ENCODE data around the gene C4orf50.

C4orf50 gene

DNA sequence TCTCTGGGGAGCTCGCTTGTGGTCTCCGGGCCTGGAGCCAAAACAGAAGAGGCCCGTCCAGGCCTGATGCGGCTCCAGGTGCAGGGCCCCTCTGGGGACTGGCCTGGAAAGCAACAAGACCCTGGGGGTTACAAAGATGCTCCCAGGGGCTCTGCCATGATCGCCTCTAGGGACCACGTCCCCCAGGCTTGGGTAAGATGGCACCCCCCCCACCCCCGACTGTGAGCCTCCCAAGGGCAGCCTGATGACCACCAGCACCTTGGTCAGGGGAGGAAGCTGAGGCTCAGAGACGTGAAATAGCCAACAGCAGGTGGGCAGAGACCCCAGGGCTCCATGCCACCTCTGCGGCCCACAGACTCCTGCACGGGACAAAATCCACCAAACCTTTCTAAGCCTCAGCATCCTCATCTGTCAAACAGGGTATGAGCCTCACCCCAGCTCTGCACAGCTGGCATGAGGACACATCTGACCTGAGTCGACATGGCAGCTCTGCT lies 25.4 kb downstream of the C4orf50 start:
- DNase-seq (ENCODE audit: low read depth, low spot score), result no peak

GRCh38 chr4:5992171-5992827 lies 25.9 kb downstream of the C4orf50 start:
- DNase-seq (ENCODE audit: low read depth, low spot score), result no peak

GRCh38 chr4:5991405-5991804 lies 26.8 kb downstream of the C4orf50 start:
- no peak for DNase-seq (ENCODE audit: low read depth, low spot score)

GRCh38 chr4:5990446-5991160 lies 27.6 kb downstream of the C4orf50 start:
- no peak for DNase-seq (ENCODE audit: low read depth, low spot score)

DNA sequence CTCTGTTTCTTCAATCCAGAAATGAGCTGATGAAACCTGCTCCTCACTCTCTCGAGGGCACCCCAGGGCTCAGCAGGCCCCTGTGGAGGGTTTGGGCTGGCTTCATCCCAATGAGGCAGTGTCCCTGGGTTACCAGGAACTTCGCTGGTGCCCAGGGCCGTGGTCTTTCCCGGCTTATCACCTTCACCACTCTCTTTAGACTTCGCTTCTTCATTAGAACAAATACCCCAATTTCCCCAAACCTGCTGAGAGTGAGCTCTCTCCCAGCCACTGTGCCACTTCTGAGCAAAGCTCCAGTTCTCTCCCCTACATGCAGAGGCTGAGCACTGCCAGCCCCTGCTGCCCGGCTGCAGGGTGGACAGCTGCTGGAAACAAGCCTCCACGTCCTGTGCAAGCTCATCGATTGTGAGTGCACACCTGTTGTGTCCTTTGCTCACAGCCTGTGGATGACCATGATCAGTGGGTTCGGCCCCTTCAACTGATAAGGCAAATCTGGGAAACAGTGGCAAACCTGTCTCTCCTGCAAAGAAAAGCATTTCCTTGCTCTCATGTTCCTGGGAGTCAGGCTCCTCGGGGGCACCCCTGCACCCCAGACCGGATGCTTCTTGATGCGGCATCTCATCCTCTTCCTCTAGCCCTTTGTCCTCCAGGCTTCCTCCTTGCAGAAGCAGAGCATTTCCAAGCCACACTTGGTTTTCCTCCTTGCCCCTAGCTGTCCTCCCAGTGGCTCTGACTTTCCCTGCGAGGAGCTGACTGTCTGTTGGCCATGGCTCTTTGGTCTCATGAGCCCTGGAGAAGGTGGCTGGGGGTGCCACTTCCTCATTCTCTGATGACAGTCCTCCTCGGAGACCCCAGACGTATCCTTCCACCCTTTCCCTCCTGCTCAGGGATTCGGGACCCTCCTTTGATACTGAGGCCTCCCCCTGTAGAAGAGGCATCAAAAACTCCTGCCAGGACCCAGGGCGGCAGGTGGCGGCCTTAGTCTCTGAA lies 28.7 kb downstream of the C4orf50 start:
- DNase-seq (ENCODE audit: low read depth, low spot score), result no peak

GRCh38 chr4:5988086-5988845 lies 30.0 kb downstream of the C4orf50 start:
- no peak for DNase-seq (ENCODE audit: low read depth, low spot score)

GRCh38 chr4:5984843-5985242 lies 33.4 kb downstream of the C4orf50 start:
- no peak for DNase-seq (ENCODE audit: low read depth, low spot score)

DNA sequence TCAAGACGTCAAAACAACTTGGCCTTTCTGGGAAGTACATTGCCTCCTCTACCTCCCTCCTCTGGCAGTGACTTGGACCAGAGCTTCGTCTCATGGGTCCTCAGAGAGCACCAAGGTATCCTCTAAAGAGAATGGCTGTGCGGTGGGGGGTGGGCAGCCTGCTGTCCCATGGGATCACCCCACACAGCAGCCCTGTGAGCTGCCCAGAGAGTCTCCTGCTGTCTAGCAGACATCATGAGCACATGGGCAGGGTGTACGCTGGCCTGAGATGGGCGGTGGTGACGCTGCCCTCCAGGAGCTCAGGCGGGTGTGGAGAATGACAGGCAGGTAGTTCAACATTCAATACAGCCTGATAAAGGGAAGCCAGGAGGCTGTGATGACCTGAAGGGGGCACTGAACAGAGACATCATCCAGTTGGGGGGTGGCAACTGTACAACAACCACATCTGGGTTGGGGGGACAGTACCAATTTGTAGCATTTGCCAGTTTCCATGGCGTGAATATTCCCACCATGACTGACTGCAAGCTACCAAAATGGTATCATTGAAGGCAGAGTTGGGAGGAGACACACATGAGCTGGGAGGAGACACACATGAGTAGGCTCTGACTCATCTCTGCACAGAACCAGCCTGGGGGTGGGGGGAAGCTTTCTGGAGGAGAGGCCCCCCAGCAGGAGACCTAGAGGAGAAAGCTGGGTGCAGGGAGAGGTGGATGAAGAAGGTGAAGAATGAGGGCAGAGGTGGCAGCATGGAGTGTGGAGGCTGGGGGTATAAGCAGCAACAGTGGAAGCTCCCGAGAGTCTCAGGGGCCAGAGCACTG lies 35.9 kb downstream of the C4orf50 start:
- DNase-seq (ENCODE audit: low read depth, low spot score), result no peak

GRCh38 chr4:5980436-5981155 lies 37.6 kb downstream of the C4orf50 start:
- DNase-seq (ENCODE audit: low read depth, low spot score), result no peak

GRCh38 chr4:5979981-5980380 lies 38.2 kb downstream of the C4orf50 start:
- DNase-seq (ENCODE audit: low read depth, low spot score), result no peak

- no peak for DNase-seq (ENCODE audit: low read depth, low spot score)
Measured at GRCh38 chr4:5976921-5977320, 41.3 kb downstream of the C4orf50 start.

DNA sequence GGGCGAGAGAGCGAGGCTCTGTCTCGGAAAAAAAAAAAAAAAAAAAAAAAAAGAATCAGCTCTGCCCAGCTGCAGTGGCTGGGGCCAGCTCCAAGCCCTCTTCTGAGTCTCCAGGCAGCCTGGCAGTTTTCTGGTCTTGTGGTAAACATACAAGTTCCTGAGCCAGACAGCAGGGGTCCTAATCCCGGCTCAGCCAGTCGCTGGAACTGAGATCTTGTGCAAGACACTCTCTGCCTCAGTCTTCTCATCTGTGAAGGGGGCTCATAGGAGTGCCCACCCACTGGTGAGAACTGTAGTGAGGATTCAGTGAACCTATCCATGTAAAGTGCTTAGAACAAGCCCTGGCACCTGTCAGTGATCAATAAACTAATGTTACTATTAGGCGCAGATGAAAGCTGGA lies 41.8 kb downstream of the C4orf50 start:
- no peak for DNase-seq (ENCODE audit: low read depth, low spot score)

- DNase-seq (ENCODE audit: low read depth, low spot score), result no peak
Measured at GRCh38 chr4:5974321-5974720, 43.9 kb downstream of the C4orf50 start.

GRCh38 chr4:5973486-5974220 lies 44.6 kb downstream of the C4orf50 start:
- DNase-seq (ENCODE audit: low read depth, low spot score), result no peak

DNA sequence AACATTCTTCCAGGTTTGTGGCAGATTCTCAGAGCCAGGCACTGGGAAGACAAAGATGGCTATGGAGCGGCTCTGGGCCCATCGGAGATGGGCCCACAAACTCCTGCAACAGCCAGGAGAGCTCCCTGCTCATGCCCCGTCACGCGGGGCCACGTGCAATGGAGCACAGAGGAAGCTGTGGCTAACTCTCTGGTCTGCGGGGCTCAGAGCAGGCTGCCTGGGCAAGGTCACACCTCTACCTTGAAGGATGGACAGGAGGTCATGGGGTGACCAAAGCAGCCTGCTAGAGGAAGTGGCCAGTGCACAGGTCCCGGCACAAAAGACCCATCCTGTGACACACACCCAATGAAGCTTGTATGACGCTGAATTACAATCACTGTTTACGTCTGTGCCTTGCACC lies 45.2 kb downstream of the C4orf50 start:
- no peak for DNase-seq (ENCODE audit: low read depth, low spot score)

DNA sequence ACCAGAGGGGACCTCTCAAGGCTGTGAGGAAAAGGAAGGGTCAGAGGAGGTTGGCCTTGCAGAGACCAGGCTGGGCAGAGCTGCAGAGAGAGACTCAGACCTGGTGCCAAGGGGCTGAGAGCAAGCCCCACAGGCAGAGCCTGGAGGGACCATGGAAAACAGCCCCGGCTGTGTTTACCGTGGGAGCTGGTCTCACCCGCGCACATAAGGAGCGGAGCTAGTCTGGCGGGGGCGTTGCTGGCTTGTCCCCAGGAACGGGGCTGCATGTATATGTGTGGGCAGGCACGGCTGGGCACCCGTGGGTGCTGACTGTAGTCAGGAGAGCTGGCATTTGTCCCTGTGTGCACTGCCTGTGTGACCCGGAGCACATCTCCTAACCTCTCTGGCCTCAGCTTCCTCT lies 45.7 kb downstream of the C4orf50 start:
- no peak for DNase-seq (ENCODE audit: low read depth, low spot score)

DNA sequence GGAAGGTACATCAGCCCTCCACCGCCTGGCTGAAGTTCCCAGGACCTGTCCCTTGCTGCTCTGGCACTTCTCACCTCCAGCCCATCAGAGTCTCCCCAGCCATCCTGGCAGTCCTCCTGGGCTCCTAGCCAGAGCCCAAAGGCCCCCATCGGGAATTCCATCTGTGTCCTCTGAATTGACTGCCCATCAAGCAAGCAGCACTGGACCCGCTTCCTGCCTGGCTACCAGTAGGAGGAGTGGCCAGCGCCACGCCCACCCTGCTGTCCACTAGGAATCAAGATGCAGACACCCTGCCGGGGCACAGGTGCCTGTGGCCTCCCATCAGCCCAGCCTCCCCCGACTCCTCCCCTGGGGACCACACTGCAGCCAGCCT lies 47.2 kb downstream of the C4orf50 start:
- no peak for DNase-seq (ENCODE audit: low read depth, low spot score)

DNA sequence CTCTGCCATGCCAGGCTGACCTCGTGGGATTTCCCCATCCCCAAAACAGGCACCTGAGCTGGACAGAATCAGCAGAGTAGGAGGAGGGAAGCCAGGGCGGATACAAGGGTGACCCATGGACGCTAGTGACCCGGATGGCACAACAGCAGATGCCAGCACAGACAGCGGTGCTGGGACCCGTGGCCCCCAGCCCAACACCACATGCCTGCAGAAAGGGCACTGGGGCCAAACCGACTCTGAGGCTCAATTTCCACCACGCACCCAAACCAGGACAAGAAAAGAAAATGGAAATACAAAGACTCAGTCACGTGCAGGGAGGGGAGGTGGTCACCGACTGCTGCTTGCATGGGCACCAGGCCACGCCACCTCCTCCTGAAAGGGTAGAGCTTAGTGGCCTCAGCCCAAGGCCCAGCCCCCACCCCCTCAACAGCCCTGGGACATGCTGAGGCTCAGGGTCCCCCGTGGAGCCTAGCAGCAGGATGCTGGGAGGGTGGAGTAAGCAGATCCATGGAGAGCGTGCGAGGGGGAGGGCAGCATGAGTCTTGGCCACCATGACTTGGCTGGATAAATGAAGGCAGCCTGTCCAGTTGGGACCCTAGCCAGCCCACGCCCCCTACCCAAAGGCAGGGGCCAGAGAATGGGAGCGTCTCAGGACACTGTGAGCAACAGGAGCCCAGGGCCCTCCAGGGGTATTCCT lies 47.7 kb downstream of the C4orf50 start:
- DNase-seq (ENCODE audit: low read depth, low spot score), result no peak

- DNase-seq (ENCODE audit: low read depth, low spot score), result no peak
Measured at GRCh38 chr4:5969777-5970176, 48.5 kb downstream of the C4orf50 start.

All from activated naive CD8-positive, alpha-beta T cell treated with anti-CD3 and anti-CD28 coated beads, Interleukin-2, amount 50 U/mL, for 16 hours (primary cell).